ENCODE results near the gene ESYT1.
"Not testable (repeated sequence)": the region's sequence is repeated elsewhere in the genome, so short reads cannot be mapped to it uniquely, and the experiment has no call there.

ESYT1 gene

DNA sequence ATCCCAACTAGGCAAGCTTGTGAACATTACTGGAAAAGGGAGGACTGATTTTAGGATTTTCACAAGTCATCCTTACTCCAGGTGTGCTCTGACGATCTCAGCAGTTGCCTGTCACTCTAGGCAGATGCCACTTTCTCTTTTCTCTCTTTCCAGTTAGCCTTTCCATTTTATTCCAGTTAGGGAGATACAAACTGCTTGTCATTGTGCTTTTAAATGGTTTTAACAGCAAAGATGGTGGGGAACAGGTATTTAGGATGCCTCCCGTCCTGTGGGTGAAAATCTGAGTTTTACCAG, 22.5 kb upstream of the ESYT1 start:
- Histone ChIP-seq H3K27me3 (ENCODE audit: control insufficient read depth, insufficient read depth, low read length) (no peaks in the 10 kb centered on the region), H3K9ac (ENCODE audit: low read length) (peak overlapping the region; percentile 84), H3K36me3 (ENCODE audit: control insufficient read depth, insufficient read depth, low read length) (peaks cover 4% of the 10 kb centered on the region), H3K9me3 (ENCODE audit: control insufficient read depth, low read length) (no peaks in the 10 kb centered on the region), H3K4me3 (ENCODE audit: low read length) (peak overlapping the region; percentile 65), H3K4me1 (ENCODE audit: control insufficient read depth, insufficient read depth, low read length) (peaks cover 19% of the 10 kb centered on the region)

- no peak overlapping the region for H3K9ac ChIP-seq (ENCODE audit: low read length)
- H3K4me1 ChIP-seq (ENCODE audit: control insufficient read depth, insufficient read depth, low read length) = peaks cover 19% of the 10 kb centered on the region
- no peaks in the 10 kb centered on the region for H3K9me3 ChIP-seq (ENCODE audit: control insufficient read depth, low read length)
- H3K4me3 ChIP-seq (ENCODE audit: low read length) = no peak overlapping the region
- no peaks in the 10 kb centered on the region for H3K27me3 ChIP-seq (ENCODE audit: control insufficient read depth, insufficient read depth, low read length)
- H3K36me3 ChIP-seq (ENCODE audit: control insufficient read depth, insufficient read depth, low read length) = peaks cover 6% of the 10 kb centered on the region
These were observed 20.8 kb upstream of the ESYT1 start for GRCh38 chr12:56107242-56107641.

- Histone ChIP-seq H3K4me1 (ENCODE audit: control insufficient read depth, insufficient read depth, low read length) (peaks cover 8% of the 10 kb centered on the region), H3K4me3 (ENCODE audit: low read length) (no peak overlapping the region), H3K9ac (ENCODE audit: low read length) (no peak overlapping the region), H3K27me3 (ENCODE audit: control insufficient read depth, insufficient read depth, low read length) (no peaks in the 10 kb centered on the region), H3K9me3 (ENCODE audit: control insufficient read depth, low read length) (no peaks in the 10 kb centered on the region), H3K36me3 (ENCODE audit: control insufficient read depth, insufficient read depth, low read length) (peaks cover 6% of the 10 kb centered on the region)
These were observed 17.5 kb upstream of the ESYT1 start for GRCh38 chr12:56110571-56110970.

- H3K27me3 ChIP-seq (ENCODE audit: control insufficient read depth, insufficient read depth, low read length) = no peaks in the 10 kb centered on the region
- no peak overlapping the region for H3K4me3 ChIP-seq (ENCODE audit: low read length)
- H3K4me1 ChIP-seq (ENCODE audit: control insufficient read depth, insufficient read depth, low read length) = peaks cover 5% of the 10 kb centered on the region
- no peaks in the 10 kb centered on the region for H3K9me3 ChIP-seq (ENCODE audit: control insufficient read depth, low read length)
- H3K36me3 ChIP-seq (ENCODE audit: control insufficient read depth, insufficient read depth, low read length) = peaks cover 6% of the 10 kb centered on the region
- H3K9ac ChIP-seq (ENCODE audit: low read length) = no peak overlapping the region
These were observed 14.0 kb upstream of the ESYT1 start for GRCh38 chr12:56114084-56114483.

GRCh38 chr12:56115329-56115728, 12.7 kb upstream of the ESYT1 start:
- peaks cover 13% of the 10 kb centered on the region for H3K4me1 ChIP-seq (ENCODE audit: control insufficient read depth, insufficient read depth, low read length)
- H3K9me3 ChIP-seq (ENCODE audit: control insufficient read depth, low read length) = no peaks in the 10 kb centered on the region
- H3K27me3 ChIP-seq (ENCODE audit: control insufficient read depth, insufficient read depth, low read length) = no peaks in the 10 kb centered on the region
- peaks cover 5% of the 10 kb centered on the region for H3K36me3 ChIP-seq (ENCODE audit: control insufficient read depth, insufficient read depth, low read length)
- H3K4me3 ChIP-seq (ENCODE audit: low read length) = peak overlapping the region; percentile 88
- peak overlapping the region; percentile 96 for H3K9ac ChIP-seq (ENCODE audit: low read length)

DNA sequence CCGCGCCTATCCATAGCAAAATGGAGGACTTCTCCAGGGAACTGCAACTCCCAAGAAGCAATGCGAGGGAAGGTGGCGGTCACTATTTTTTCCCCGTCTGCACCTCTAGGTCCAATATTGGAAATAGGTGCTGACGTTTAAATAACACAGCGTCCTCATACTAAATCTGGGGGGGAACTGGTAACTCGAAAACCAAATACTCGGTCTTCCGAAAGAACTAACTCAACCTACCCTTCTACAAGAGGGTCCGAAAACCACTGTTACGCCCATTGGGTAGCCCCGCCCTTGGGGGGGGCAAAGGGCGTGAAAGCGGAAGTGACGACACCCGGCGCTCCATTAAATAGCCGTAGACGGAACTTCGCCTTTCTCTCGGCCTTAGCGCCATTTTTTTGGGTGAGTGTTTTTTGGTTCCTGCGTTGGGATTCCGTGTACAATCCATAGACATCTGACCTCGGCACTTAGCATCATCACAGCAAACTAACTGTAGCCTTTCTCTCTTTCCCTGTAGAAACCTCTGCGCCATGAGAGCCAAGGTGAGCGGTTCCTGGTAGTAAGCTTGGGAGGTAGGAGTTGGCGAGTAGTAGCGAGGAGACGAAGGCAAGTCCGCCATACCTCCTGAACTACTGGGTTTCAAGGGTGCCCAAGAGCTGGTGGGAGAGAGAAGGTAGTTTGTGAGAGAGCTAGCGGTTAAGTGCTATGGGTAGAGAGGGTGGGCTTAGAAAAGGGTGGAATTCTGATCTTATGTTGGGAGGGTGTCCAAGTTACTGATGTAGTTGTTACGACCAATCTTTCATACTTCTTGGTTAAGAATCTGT, 11.6 kb upstream of the ESYT1 start, which contains the start of gene RPL41:
RPL41 (plus strand) TSS at position 367 of the 815 bp plus-strand sequence.
- Histone ChIP-seq H3K4me1 (ENCODE audit: control insufficient read depth, insufficient read depth, low read length) (peaks cover 13% of the 10 kb centered on the region), H3K36me3 (ENCODE audit: control insufficient read depth, insufficient read depth, low read length) (no peaks in the 10 kb centered on the region), H3K27me3 (ENCODE audit: control insufficient read depth, insufficient read depth, low read length) (no peaks in the 10 kb centered on the region), H3K9me3 (ENCODE audit: control insufficient read depth, low read length) (no peaks in the 10 kb centered on the region), H3K4me3 (ENCODE audit: low read length) (peak within 1 kb of the TSS; percentile 88), H3K9ac (ENCODE audit: low read length) (peak within 1 kb of the TSS; percentile 96)

- peaks cover 13% of the 10 kb centered on the region for H3K4me1 ChIP-seq (ENCODE audit: control insufficient read depth, insufficient read depth, low read length)
These were observed 10.9 kb upstream of the ESYT1 start for GRCh38 chr12:56117082-56117706.

GRCh38 chr12:56117778-56118687, 10.0 kb upstream of the ESYT1 start, which contains the start of gene ZC3H10:
Gene ZC3H10, plus strand, starts transcription at chr12:56118266. Its CDS starts 2,297 bp downstream, at chr12:56120563.
- Histone ChIP-seq H3K36me3 (ENCODE audit: control insufficient read depth, insufficient read depth, low read length) (no peaks in the 10 kb centered on the region), H3K9ac (ENCODE audit: low read length) (peak within 1 kb of the TSS; percentile 96), H3K27me3 (ENCODE audit: control insufficient read depth, insufficient read depth, low read length) (no peaks in the 10 kb centered on the region), H3K4me3 (ENCODE audit: low read length) (peak within 1 kb of the TSS; percentile 88), H3K4me1 (ENCODE audit: control insufficient read depth, insufficient read depth, low read length) (peaks cover 13% of the 10 kb centered on the region), H3K9me3 (ENCODE audit: control insufficient read depth, low read length) (no peaks in the 10 kb centered on the region)

More at GRCh38 chr12:56117082-56117706, 10.9 kb upstream of the ESYT1 start:
- H3K27me3 ChIP-seq (ENCODE audit: control insufficient read depth, insufficient read depth, low read length); H3K36me3 ChIP-seq (ENCODE audit: control insufficient read depth, insufficient read depth, low read length); H3K9me3 ChIP-seq (ENCODE audit: control insufficient read depth, low read length): not testable (repeated sequence)
- Histone ChIP-seq H3K4me3 (ENCODE audit: low read length) (peak overlapping the region; percentile 88), H3K9ac (ENCODE audit: low read length) (peak overlapping the region; percentile 96)

GRCh38 chr12:56118688-56119357, 9.2 kb upstream of the ESYT1 start:
- H3K27me3 ChIP-seq (ENCODE audit: control insufficient read depth, insufficient read depth, low read length) = no peaks in the 10 kb centered on the region
- peaks cover 13% of the 10 kb centered on the region for H3K4me1 ChIP-seq (ENCODE audit: control insufficient read depth, insufficient read depth, low read length)
- H3K36me3 ChIP-seq (ENCODE audit: control insufficient read depth, insufficient read depth, low read length) = no peaks in the 10 kb centered on the region
- no peaks in the 10 kb centered on the region for H3K9me3 ChIP-seq (ENCODE audit: control insufficient read depth, low read length)
- peak overlapping the region; percentile 51 for H3K4me3 ChIP-seq (ENCODE audit: low read length)
- peak overlapping the region; percentile 72 for H3K9ac ChIP-seq (ENCODE audit: low read length)

- no peak overlapping the region for H3K4me3 ChIP-seq (ENCODE audit: low read length)
- H3K36me3 ChIP-seq (ENCODE audit: control insufficient read depth, insufficient read depth, low read length) = no peaks in the 10 kb centered on the region
- peak overlapping the region; percentile 0 for H3K9ac ChIP-seq (ENCODE audit: low read length)
- peaks cover 13% of the 10 kb centered on the region for H3K4me1 ChIP-seq (ENCODE audit: control insufficient read depth, insufficient read depth, low read length)
- no peaks in the 10 kb centered on the region for H3K9me3 ChIP-seq (ENCODE audit: control insufficient read depth, low read length)
- no peaks in the 10 kb centered on the region for H3K27me3 ChIP-seq (ENCODE audit: control insufficient read depth, insufficient read depth, low read length)
These were observed 8.7 kb upstream of the ESYT1 start for GRCh38 chr12:56119361-56119796.

GRCh38 chr12:56120158-56120846, 7.8 kb upstream of the ESYT1 start:
- Histone ChIP-seq H3K4me1 (ENCODE audit: control insufficient read depth, insufficient read depth, low read length) (peaks cover 13% of the 10 kb centered on the region), H3K9me3 (ENCODE audit: control insufficient read depth, low read length) (no peaks in the 10 kb centered on the region), H3K4me3 (ENCODE audit: low read length) (no peak overlapping the region), H3K27me3 (ENCODE audit: control insufficient read depth, insufficient read depth, low read length) (no peaks in the 10 kb centered on the region), H3K36me3 (ENCODE audit: control insufficient read depth, insufficient read depth, low read length) (no peaks in the 10 kb centered on the region), H3K9ac (ENCODE audit: low read length) (no peak overlapping the region)

Measured in mucosa of stomach (tissue), 1 donor.